Activated CD8-positive, alpha-beta T cell treated with anti-CD3 and anti-CD28 coated beads for 36 hours (primary cell): ENCODE data around the gene KLHL40. TPM values are rescaled to one million over a fixed set of nuclear protein-coding genes. Genes with fewer than 3 reads are reported as not detected.

Experiments used
- ATAC-seq: fragments of 200-7000 bp; cut with Tn5 transposase; one replicate; pipeline ENCODE4 v1.10.0; 2021; ENCODE audit warnings: mild to moderate bottlenecking, moderate library complexity
- CTCF ChIA-PET: fragments of 350-600 bp; sonication (Branson Sonifier 250); formaldehyde crosslinking; loops from one replicate; lab custom pipeline; 2021; ENCODE audit warnings: antibody characterized with exemption; lab: Charles Lee
- POLR2A ChIA-PET: fragments of 350-600 bp; sonication (Branson Sonifier 250); formaldehyde crosslinking; loops from one replicate; lab custom pipeline; 2021; ENCODE audit warnings: antibody characterized with exemption; lab: Charles Lee
- DNase-seq: peaks from one replicate; pipeline ENCODE4 v3.0.0-alpha.2; 2020
- H3K27ac Mint-ChIP-seq: one replicate; pipeline ENCODE4 v1.8.0; 2021; ENCODE audit warnings: mild to moderate bottlenecking, mixed read lengths
- H3K27me3 Mint-ChIP-seq: one replicate; pipeline ENCODE4 v1.8.0; 2021; ENCODE audit warnings: mixed read lengths
- H3K36me3 Mint-ChIP-seq: one replicate; pipeline ENCODE4 v1.8.0; 2021; ENCODE audit warnings: low read depth, mixed read lengths
- H3K4me1 Mint-ChIP-seq: one replicate; pipeline ENCODE4 v1.8.0; 2021; ENCODE audit warnings: low read depth, mixed read lengths
- H3K4me3 Mint-ChIP-seq: one replicate; pipeline ENCODE4 v1.8.0; 2021; ENCODE audit warnings: mild to moderate bottlenecking, moderate library complexity, mixed read lengths
- H3K9me3 Mint-ChIP-seq: one replicate; pipeline ENCODE4 v1.8.0; 2021; ENCODE audit warnings: mixed read lengths
- intact Hi-C: fragments of 100-400 bp; cut with micrococcal nuclease; formaldehyde crosslinking; loops from one replicate; pipeline ENCODE4 v1.10.0; 2022
- total RNA-seq, 2 experiments: library from RNA; stranded (reverse); gene quantifications; one replicate each; pipeline ENCODE4 v1.2.3, GENCODE V29; 2021
- TF ChIP-seq, protein P1 (sequence below): fragments of 200-600 bp; IDR thresholded peaks from one replicate; pipeline ENCODE4 v1.8.0; 2022; ENCODE audit warnings: antibody characterized with exemption, mild to moderate bottlenecking

The KLHL40 gene
- total RNA-seq, 2 experiments from 2014 or later, result not detected

DNA sequence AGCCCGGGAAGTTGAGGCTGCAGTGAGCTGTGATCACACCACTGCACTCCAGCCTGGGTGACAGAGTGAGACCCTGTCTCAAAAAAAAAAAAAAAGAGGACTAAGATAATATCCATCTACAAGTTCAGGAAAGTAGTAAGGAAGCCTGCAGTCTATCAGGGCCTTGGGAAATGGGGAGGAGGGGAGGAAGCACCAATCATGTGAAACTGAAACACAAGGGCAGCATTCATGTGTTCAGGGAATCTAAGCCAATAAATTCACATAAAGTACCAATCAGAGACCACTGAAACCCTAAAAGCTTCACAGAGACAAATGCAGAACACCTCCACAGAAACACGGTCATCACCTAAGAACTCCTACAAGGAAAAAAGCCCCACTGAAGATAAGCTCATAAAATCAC is 40.1 kb downstream of the KLHL40 start:
- Mint-ChIP-seq H3K4me1 (no peaks in the 10 kb centered on the region), H3K27ac (no peak overlapping the region), H3K9me3 (no peaks in the 10 kb centered on the region), H3K4me3 (no peak overlapping the region), H3K36me3 (no peaks in the 10 kb centered on the region), H3K27me3 (peaks cover 7% of the 10 kb centered on the region)
- POLR2A ChIA-PET, result interaction anchor here (0.7 kb wide), 1 partner anchor 90 kb away, joined by 3 read pairs; no protein-coding TSS in a partner anchor
- DNase-seq, result no peak
- CTCF ChIA-PET, result no interaction called here
- TF ChIP-seq, protein P1, sequence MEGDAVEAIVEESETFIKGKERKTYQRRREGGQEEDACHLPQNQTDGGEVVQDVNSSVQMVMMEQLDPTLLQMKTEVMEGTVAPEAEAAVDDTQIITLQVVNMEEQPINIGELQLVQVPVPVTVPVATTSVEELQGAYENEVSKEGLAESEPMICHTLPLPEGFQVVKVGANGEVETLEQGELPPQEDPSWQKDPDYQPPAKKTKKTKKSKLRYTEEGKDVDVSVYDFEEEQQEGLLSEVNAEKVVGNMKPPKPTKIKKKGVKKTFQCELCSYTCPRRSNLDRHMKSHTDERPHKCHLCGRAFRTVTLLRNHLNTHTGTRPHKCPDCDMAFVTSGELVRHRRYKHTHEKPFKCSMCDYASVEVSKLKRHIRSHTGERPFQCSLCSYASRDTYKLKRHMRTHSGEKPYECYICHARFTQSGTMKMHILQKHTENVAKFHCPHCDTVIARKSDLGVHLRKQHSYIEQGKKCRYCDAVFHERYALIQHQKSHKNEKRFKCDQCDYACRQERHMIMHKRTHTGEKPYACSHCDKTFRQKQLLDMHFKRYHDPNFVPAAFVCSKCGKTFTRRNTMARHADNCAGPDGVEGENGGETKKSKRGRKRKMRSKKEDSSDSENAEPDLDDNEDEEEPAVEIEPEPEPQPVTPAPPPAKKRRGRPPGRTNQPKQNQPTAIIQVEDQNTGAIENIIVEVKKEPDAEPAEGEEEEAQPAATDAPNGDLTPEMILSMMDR, result no peak
- intact Hi-C loops, result no loop called here
- no peak for ATAC-seq

DNA sequence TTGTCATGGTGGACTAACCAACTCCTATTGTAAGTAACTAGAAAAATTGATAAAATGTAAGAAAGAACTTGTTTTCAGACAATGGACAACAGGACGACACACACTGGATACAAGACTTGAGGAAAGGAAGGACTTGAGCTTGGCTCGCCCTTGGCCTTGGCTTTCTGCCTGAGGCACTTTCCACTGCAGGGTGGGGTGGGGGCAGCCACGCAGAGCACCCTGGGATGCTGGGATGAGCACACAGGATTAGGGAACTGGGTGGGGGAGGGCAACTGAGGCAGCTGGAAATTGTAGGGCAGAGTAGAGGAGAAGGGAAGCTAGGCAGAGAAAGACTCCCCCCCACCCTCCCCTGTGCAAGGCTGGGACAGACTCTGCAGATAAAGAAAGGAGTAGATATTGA is 42.7 kb downstream of the KLHL40 start:
- DNase-seq, result no peak
- H3K27ac Mint-ChIP-seq, result no peak overlapping the region
- H3K27me3 Mint-ChIP-seq, result peaks cover 7% of the 10 kb centered on the region
- no peak for ATAC-seq
- H3K4me1 Mint-ChIP-seq, result no peaks in the 10 kb centered on the region
- H3K36me3 Mint-ChIP-seq, result no peaks in the 10 kb centered on the region
- intact Hi-C loops, result no loop called here
- ChIA-PET CTCF (no interaction called here), POLR2A (no interaction called here)
- no peak overlapping the region for H3K4me3 Mint-ChIP-seq
- no peaks in the 10 kb centered on the region for H3K9me3 Mint-ChIP-seq
- TF ChIP-seq, protein P1, result no peak

DNA sequence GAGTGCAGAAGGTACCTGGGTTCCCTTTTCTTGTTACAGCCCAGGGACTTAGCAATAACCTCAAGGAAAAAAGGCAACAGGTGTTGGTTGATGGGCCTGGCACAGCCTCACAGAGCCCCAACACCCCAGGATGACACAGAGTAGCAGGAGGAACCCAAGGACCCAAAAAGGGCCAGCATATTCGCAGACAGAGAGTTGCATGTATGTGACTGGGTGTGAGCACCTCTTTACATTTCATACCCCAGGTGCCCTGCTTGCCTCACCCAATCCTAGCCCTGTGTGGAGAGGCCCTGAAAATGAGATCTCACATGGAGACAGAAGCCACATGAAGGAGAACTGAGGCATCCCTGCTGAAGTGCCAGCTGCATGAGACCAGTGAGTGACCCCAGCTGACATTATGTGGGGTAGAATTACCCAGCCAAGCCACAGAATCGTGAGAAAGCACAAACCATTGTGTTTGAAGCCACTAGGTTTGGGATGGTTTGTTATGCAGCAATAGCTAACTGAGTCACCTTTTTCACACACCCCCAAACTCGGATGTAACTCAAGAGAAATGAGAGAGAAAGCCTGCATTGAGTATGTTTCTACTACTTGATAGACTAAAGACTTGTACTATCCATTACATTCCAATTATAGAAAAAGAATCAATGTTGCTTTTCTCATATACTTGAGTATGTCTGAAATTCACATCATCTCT is 43.5 kb downstream of the KLHL40 start:
- TF ChIP-seq, protein P1, result no peak
- ATAC-seq (no peak), DNase-seq (no peak)
- Mint-ChIP-seq H3K36me3 (no peaks in the 10 kb centered on the region), H3K27me3 (peaks cover 7% of the 10 kb centered on the region), H3K9me3 (no peaks in the 10 kb centered on the region), H3K4me1 (no peaks in the 10 kb centered on the region), H3K4me3 (no peak overlapping the region), H3K27ac (no peak overlapping the region)
- intact Hi-C loops, result no loop called here
- ChIA-PET POLR2A (no interaction called here), CTCF (interaction anchor here (1.2 kb wide), 1 partner anchor 13 kb away, joined by 3 read pairs; no protein-coding TSS in a partner anchor)

DNA sequence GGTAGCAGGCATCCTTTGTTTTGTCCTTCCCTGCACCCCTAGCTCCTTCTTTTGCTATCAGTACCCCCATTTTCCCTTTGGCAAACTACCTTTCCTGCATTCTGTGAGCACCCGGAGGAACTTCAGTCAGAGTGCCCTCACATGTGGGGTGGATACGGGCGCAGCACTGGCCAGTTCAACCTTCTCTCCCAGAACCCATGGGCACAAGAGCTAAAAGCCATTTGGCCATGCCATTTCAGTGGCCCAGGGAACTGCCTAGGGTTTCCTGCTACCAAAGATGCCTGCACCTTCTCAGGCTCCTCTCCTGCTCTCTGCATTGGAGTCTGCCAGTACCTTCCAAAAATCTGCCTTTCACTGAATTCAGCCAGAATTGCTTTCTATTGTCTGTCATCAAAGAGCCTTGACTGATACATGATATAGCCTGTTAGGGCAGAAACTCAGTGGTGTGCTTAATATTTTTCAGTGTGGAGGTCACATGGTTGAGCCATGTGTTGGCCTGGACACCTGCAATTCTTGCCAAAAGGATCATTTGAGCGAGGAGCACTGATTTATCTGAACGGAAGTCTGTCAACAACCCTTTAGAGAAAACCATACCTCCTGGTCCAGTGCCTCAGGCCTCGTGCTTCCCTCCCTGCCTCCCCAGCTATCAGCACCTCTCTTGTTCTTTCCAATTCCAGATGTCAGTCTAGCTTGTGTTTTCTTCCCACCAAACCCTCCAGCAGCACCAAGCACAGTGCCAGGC is 44.2 kb downstream of the KLHL40 start:
- no peaks in the 10 kb centered on the region for H3K36me3 Mint-ChIP-seq

More for the DNA sequence above, 44.2 kb downstream of the KLHL40 start:
- H3K27ac Mint-ChIP-seq, result no peak overlapping the region
- peaks cover 5% of the 10 kb centered on the region for H3K27me3 Mint-ChIP-seq
- TF ChIP-seq, protein P1, result no peak
- ATAC-seq (no peak), DNase-seq (no peak)
- ChIA-PET POLR2A (no interaction called here), CTCF (interaction anchor here (1.2 kb wide), 1 partner anchor 12 kb away, joined by 3 read pairs; no protein-coding TSS in a partner anchor)
- intact Hi-C loops, result no loop called here
- no peaks in the 10 kb centered on the region for H3K4me1 Mint-ChIP-seq
- no peaks in the 10 kb centered on the region for H3K9me3 Mint-ChIP-seq
- no peak overlapping the region for H3K4me3 Mint-ChIP-seq
